ENCODE data around the gene ATP1A1.

- TF ChIP-seq CTCF (conservative IDR thresholded peaks at IDR 0.05; ENCODE audit: low read length): no peak
- TF ChIP-seq EZH2phosphoT487 (IDR thresholded peaks at IDR 0.05; ENCODE audit: borderline replicate concordance, low read depth, low read length): no peak
Measured at GRCh38 chr1:116436611-116436970, 63.5 kb downstream of the ATP1A1 start.

Data from OCI-LY7 (cell line).